Tibial nerve (tissue), 4 donors: ENCODE data around the gene MTFMT.

Experiments
- EP300 ChIP-seq, 2 donors: sonication (generic); formaldehyde crosslinking; IDR thresholded peaks; one replicate each; pipeline ENCODE4 v1.6.1; 2017; ENCODE audit warnings: antibody characterized with exemption in 2 of 2, mild to moderate bottlenecking in 1 of 2
- TF ChIP-seq, protein P1 (sequence below), 5 experiments: fragments of 200-600 bp in 3 of 5; fragments of 450-650 bp in 2 of 5; sonication (generic) in 3 of 5; IDR thresholded peaks; one replicate each; pipeline ENCODE4 v1.5.1; 2016 to 2019; ENCODE audit warnings: antibody characterized with exemption in 5 of 5, mild to moderate bottlenecking in 3 of 5, moderate library complexity in 2 of 5

DNA sequence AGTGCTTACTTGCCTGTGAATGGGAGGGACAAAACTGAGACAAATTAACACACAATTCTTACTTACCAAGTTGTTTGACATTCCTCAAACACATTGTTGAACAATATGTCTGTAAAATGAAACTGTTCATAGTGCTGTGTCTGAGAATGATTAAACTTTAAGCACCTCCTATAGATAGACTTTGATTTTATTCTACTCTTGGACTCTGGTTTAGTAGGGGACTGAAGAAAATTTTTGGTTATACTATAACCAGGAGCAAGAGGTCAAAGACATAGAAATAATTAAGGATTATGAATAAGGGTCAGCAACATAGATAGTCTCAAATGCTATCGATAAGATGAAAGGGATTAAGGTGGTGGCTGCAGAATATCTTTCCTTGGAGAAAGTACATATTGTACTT is 7.9 kb upstream of the MTFMT start:
- TF ChIP-seq, protein P1, sequence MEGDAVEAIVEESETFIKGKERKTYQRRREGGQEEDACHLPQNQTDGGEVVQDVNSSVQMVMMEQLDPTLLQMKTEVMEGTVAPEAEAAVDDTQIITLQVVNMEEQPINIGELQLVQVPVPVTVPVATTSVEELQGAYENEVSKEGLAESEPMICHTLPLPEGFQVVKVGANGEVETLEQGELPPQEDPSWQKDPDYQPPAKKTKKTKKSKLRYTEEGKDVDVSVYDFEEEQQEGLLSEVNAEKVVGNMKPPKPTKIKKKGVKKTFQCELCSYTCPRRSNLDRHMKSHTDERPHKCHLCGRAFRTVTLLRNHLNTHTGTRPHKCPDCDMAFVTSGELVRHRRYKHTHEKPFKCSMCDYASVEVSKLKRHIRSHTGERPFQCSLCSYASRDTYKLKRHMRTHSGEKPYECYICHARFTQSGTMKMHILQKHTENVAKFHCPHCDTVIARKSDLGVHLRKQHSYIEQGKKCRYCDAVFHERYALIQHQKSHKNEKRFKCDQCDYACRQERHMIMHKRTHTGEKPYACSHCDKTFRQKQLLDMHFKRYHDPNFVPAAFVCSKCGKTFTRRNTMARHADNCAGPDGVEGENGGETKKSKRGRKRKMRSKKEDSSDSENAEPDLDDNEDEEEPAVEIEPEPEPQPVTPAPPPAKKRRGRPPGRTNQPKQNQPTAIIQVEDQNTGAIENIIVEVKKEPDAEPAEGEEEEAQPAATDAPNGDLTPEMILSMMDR (IDR thresholded peaks at IDR 0.05), result no peak
- no peak for TF ChIP-seq EP300 (IDR thresholded peaks at IDR 0.05)
